ENCODE data around the gene FTO. TPM values are rescaled to one million over a fixed set of nuclear protein-coding genes. Genes with fewer than 3 reads are reported as not detected.

Gene FTO
- polyA plus RNA-seq, 2 of the 4 experiments (the other 2 are of a cell fraction): 48.7 to 101 TPM

DNA sequence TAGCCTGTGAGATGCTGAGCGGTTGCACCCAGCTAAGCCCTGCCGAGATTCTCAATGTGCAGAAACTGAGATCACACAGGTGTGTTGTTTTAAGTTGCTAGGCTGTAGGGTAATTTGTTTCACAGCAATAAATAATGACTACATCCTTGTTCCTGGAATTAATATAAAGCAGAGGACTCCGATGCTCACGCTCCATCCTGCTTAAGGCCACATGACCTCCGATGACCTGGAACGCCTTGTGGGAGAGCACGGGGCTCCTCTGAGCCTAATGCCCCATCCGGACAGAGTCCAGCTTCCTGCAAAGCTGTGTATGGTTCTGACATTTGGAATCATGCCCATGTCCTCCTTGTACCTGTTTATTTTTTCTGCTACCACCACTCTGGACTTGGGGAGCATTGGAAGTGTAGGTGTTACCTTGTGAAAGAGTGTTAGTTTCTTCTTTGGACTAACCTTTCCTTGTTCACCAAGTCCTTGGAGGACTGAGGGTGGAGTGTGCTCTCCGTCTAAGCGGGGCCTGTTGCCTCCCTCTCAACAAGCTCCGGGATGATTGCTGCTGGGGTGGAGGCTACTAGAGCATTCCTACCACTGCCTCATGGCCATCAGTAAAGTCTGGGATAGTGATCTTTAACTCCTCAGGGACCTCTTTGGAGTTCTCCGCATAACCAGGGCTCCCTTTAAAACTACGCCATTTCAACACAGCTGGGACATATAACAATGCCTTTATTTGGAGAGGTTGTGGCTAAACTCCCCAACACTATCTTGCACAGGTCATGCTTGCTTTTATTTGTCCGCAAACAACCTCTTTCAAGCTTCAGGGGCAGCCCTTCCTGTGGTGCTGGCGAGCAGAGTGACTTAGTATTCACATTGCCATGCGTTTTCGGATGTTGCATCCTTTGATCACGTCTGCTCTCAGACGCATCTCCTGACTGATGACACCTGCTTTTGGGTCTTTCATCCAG, 457.3 kb downstream of the FTO start:
- Histone ChIP-seq H3K27ac (no peak overlapping the region), H3K4me1 (peaks cover 12% of the 10 kb centered on the region; the same call in 2 of the 3 replicates), H3K4me3 (no peak overlapping the region), H3K4me2 (no peak overlapping the region), H3K9me3 (no peaks in the 10 kb centered on the region)
- POLR2A ChIA-PET: no interaction called here
- CTCF ChIA-PET: interaction anchor here (0.6 to 1.0 kb wide), 3 partner anchors 11 to 602 kb away, joined by 3 read pairs; no protein-coding TSS in a partner anchor
- FAIRE-seq (no peak), DNase-seq (ENCODE audit: low read depth in 1 of 2, low spot score in 1 of 2) (no peak), ATAC-seq (no peak)
- TF ChIP-seq EP300 (IDR thresholded peaks at IDR 0.05): no peak
- TF ChIP-seq TP53 (CRISPR knock-in tag; IDR thresholded peaks at IDR 0.05): no peak
- TF ChIP-seq BHLHE40 (IDR thresholded peaks at IDR 0.05; ENCODE audit: low read depth, low read length): no peak
- no peak for TF ChIP-seq NPAS2 (CRISPR knock-in tag; IDR thresholded peaks at IDR 0.05; ENCODE audit: borderline replicate concordance)
- TF ChIP-seq, protein P1, sequence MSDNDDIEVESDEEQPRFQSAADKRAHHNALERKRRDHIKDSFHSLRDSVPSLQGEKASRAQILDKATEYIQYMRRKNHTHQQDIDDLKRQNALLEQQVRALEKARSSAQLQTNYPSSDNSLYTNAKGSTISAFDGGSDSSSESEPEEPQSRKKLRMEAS (IDR thresholded peaks at IDR 0.05): no peak
- TF ChIP-seq HOXA7 (CRISPR knock-in tag; IDR thresholded peaks at IDR 0.05): no peak
- TF ChIP-seq, protein P2, sequence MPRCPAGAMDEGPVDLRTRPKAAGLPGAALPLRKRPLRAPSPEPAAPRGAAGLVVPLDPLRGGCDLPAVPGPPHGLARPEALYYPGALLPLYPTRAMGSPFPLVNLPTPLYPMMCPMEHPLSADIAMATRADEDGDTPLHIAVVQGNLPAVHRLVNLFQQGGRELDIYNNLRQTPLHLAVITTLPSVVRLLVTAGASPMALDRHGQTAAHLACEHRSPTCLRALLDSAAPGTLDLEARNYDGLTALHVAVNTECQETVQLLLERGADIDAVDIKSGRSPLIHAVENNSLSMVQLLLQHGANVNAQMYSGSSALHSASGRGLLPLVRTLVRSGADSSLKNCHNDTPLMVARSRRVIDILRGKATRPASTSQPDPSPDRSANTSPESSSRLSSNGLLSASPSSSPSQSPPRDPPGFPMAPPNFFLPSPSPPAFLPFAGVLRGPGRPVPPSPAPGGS (IDR thresholded peaks at IDR 0.05): no peak
- WGBS (ENCODE audit: missing lambda C conversion rate): 69% methylated on average over 18 of the region's 19 CpGs

DNA sequence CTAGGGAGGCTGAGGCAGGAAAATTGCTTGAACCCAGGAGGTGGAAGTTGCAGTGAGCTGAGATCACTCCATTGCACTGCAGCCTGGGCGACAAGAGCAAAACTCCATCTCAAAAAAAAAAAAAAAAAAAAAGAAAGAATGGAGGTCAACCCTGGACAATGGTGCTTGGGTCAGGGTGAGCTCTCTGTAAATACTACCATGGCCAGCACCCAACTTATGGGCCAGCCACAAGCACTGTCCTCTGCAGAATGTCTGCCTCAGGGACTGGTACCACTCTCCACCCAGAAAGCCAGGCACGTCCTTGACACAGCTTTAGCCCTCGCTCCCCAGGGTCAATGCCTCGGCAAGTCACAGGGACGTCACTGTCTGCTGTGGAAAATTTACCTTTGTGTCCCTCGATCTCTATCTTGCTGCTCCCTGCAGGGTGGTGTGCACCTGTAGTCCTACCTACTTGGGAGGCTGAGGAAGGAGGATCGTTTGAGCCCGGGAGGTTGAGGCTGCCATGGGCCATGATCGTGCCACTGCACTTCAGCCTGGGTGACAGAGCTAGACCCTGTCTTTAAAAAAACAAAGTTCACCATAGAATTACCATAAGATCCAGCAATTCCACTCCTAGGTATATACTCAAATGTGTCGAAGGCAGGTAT, 459.4 kb downstream of the FTO start:
- H3K4me2 ChIP-seq: no peak overlapping the region
- H3K4me1 ChIP-seq: peaks cover 12% of the 10 kb centered on the region; the same call in 2 of the 3 replicates
- FAIRE-seq (no peak), ATAC-seq (no peak), DNase-seq (ENCODE audit: low read depth in 1 of 2, low spot score in 1 of 2) (no peak)
- POLR2A ChIA-PET: no interaction called here
- CTCF ChIA-PET: no interaction called here
- H3K4me3 ChIP-seq: no peak overlapping the region
- TF ChIP-seq POLR2A (IDR thresholded peaks at IDR 0.05; ENCODE audit: low read length) (no peak), TP53 (CRISPR knock-in tag; IDR thresholded peaks at IDR 0.05) (no peak), MAFK (IDR thresholded peaks at IDR 0.05; ENCODE audit: partially characterized antibody) (no peak), SREBF2 (IDR thresholded peaks at IDR 0.05) (no peak)
- TF ChIP-seq, protein P3, sequence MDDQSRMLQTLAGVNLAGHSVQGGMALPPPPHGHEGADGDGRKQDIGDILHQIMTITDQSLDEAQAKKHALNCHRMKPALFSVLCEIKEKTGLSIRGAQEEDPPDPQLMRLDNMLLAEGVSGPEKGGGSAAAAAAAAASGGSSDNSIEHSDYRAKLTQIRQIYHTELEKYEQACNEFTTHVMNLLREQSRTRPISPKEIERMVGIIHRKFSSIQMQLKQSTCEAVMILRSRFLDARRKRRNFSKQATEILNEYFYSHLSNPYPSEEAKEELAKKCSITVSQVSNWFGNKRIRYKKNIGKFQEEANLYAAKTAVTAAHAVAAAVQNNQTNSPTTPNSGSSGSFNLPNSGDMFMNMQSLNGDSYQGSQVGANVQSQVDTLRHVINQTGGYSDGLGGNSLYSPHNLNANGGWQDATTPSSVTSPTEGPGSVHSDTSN (IDR thresholded peaks at IDR 0.05): no peak
- TF ChIP-seq, protein P4, sequence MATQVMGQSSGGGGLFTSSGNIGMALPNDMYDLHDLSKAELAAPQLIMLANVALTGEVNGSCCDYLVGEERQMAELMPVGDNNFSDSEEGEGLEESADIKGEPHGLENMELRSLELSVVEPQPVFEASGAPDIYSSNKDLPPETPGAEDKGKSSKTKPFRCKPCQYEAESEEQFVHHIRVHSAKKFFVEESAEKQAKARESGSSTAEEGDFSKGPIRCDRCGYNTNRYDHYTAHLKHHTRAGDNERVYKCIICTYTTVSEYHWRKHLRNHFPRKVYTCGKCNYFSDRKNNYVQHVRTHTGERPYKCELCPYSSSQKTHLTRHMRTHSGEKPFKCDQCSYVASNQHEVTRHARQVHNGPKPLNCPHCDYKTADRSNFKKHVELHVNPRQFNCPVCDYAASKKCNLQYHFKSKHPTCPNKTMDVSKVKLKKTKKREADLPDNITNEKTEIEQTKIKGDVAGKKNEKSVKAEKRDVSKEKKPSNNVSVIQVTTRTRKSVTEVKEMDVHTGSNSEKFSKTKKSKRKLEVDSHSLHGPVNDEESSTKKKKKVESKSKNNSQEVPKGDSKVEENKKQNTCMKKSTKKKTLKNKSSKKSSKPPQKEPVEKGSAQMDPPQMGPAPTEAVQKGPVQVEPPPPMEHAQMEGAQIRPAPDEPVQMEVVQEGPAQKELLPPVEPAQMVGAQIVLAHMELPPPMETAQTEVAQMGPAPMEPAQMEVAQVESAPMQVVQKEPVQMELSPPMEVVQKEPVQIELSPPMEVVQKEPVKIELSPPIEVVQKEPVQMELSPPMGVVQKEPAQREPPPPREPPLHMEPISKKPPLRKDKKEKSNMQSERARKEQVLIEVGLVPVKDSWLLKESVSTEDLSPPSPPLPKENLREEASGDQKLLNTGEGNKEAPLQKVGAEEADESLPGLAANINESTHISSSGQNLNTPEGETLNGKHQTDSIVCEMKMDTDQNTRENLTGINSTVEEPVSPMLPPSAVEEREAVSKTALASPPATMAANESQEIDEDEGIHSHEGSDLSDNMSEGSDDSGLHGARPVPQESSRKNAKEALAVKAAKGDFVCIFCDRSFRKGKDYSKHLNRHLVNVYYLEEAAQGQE (IDR thresholded peaks at IDR 0.05): no peak
- 65% methylated on average over 10 of the region's 10 CpGs for WGBS (ENCODE audit: missing lambda C conversion rate)
- no peaks in the 10 kb centered on the region for H3K9me3 ChIP-seq
- no peak overlapping the region for H3K27ac ChIP-seq

DNA sequence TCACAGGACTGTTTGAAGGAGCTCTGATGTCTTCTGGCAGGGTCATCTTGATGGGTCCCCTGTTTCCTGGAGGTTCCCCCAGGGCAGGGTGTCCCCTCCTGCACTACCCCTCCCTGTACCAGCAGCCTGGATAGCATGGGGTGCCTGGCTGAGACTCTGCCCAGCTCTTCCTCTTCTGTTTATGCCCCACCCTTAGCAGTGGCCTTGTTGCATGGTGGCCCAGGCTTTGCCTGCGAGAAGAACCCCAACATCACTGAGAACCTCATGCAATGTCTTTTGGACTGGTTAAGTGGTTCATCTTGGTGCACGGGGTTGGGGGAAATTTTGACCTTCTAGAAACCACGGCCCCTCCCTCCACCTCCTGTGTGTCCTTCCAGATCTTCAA, 460.8 kb downstream of the FTO start:
- WGBS (ENCODE audit: missing lambda C conversion rate): 38% methylated on average over 3 of the region's 3 CpGs
- Histone ChIP-seq H3K4me2 (no peak overlapping the region; the same call in 2 of the 3 replicates), H3K4me1 (peaks cover 10% of the 10 kb centered on the region; the same call in 2 of the 3 replicates), H3K27ac (no peak overlapping the region), H3K4me3 (no peak overlapping the region), H3K9me3 (no peaks in the 10 kb centered on the region)
- ChIA-PET CTCF (no interaction called here), POLR2A (no interaction called here)
- DNase-seq (ENCODE audit: low read depth in 1 of 2, low spot score in 1 of 2): no peak
- ATAC-seq: no peak
- FAIRE-seq: no peak
- TF ChIP-seq RAD21 (conservative IDR thresholded peaks at IDR 0.05 in 1 of 2, IDR thresholded peaks at IDR 0.05 in 1 of 2) (no peak), HDAC2 (IDR thresholded peaks at IDR 0.05) (no peak), RFX5 (IDR thresholded peaks at IDR 0.05) (no peak)
- TF ChIP-seq, protein P4 (IDR thresholded peaks at IDR 0.05): no peak

Data from A549 (cell line).